Spleen (tissue), 11 donors: ENCODE measurements around the gene SEMA3B. TPM values are rescaled to one million over a fixed set of nuclear protein-coding genes. Genes with fewer than 3 reads are reported as not detected.

Experiments
- DNase-seq: peaks from one replicate; pipeline ENCODE4 v3.0.0-alpha.2; 2020
- H3K27ac ChIP-seq, 8 donors: fragments of 200-600 bp; sonication (generic) in 7 of 8; 1 replicate in 4 of 8; 2 replicates in 4 of 8; pipeline versions ENCODE4 v1.5.0 to v1.8.0; 2016 to 2021; ENCODE audit warnings: inconsistent platforms in 4 of 8, mild to moderate bottlenecking in 4 of 8, moderate library complexity in 1 of 8
- H3K27me3 ChIP-seq, 7 donors: fragments of 200-600 bp; sonication (generic) in 6 of 7; replicated peaks in 1 of 7; 1 replicate in 4 of 7; 2 replicates in 3 of 7; pipeline versions ENCODE4 v1.5.0 to v1.8.0; 2016 to 2021; ENCODE audit warnings: inconsistent platforms in 3 of 7, mild to moderate bottlenecking in 1 of 7
- H3K36me3 ChIP-seq, 6 donors: fragments of 200-600 bp; sonication (generic) in 5 of 6; 1 replicate in 4 of 6; 2 replicates in 2 of 6; pipeline versions ENCODE4 v1.5.0 to v1.8.0; 2016 to 2021; ENCODE audit warnings: inconsistent platforms in 2 of 6
- H3K4me1 ChIP-seq, 6 donors: fragments of 200-600 bp; sonication (generic) in 5 of 6; 1 replicate in 3 of 6; 2 replicates in 3 of 6; pipeline versions ENCODE4 v1.5.0 to v1.8.0; 2016 to 2021; ENCODE audit warnings: inconsistent platforms in 3 of 6
- H3K4me3 ChIP-seq, 8 donors: fragments of 200-600 bp; sonication (generic) in 7 of 8; 1 replicate in 4 of 8; 2 replicates in 4 of 8; pipeline versions ENCODE4 v1.5.0 to v1.8.0; 2016 to 2021; ENCODE audit warnings: inconsistent platforms in 4 of 8, mild to moderate bottlenecking in 4 of 8, moderate library complexity in 2 of 8
- H3K9me3 ChIP-seq, 8 donors: fragments of 200-600 bp; sonication (generic) in 7 of 8; 1 replicate in 4 of 8; 2 replicates in 4 of 8; pipeline versions ENCODE4 v1.5.0 to v1.8.0; 2016 to 2021; ENCODE audit warnings: inconsistent platforms in 4 of 8
- CTCF ChIP-seq, 11 experiments: fragments of 200-600 bp in 7 of 11; fragments of 450-650 bp in 4 of 11; sonication (generic) in 4 of 11; IDR thresholded peaks in 8 of 11; conservative IDR thresholded peaks in 3 of 11; 1 replicate in 7 of 11; 2 replicates in 4 of 11; pipeline versions ENCODE4 v1.4.0 to v1.8.0; 2016 to 2021; ENCODE audit warnings: antibody characterized with exemption in 11 of 11, inconsistent platforms in 4 of 11, mild to moderate bottlenecking in 1 of 11
- POLR2A ChIP-seq, 3 donors: fragments of 450-650 bp; IDR thresholded peaks; one replicate each; pipeline ENCODE4 v1.5.1; 2017; ENCODE audit warnings: antibody characterized with exemption in 3 of 3, mild to moderate bottlenecking in 1 of 3
- POLR2AphosphoS5 ChIP-seq, 3 donors: sonication (generic); formaldehyde crosslinking; IDR thresholded peaks; one replicate each; pipeline ENCODE4 v1.5.1; 2017; ENCODE audit warnings: antibody characterized with exemption in 3 of 3
- WGBS, 5 donors: extraction: QIAGEN DNeasy Blood & Tissue Kit in 3 of 5; methylation state at CpG; one replicate each; pipeline versions ENCODE4 v1.1.5 to v1.1.7; 2013 to 2018; 5-methylcytosine and 5-hydroxymethylcytosine counted together
- intact Hi-C: fragments of 100-400 bp; cut with DNase I; formaldehyde crosslinking; loops from one replicate; pipeline ENCODE4 v1.15.0; 2023; ENCODE audit warnings: low total_unique reads
- polyA plus RNA-seq, 3 donors: library from polyadenylated mRNA; stranded (reverse); fragments of 200-250 nt; gene quantifications; one replicate each; pipeline ENCODE4 v1.2.1, GENCODE V29; 2013
- total RNA-seq, 7 donors: library from RNA; depleted of rRNA in 3 of 7; stranded (reverse); fragments of >200 nt in 3 of 7; fragmentation: NEBNext Ultra II Directional in 4 of 7; extraction: Animal tissue kit (Norgen Biotek cat#: 25700) in 4 of 7; gene quantifications; one replicate each; pipeline versions ENCODE4 v1.1.0 to v1.2.1, GENCODE V29; 2016 to 2021
- donor health status: healthy with polysubstance abuse.
- donor health status: DM: no; HTN: no; CAD: no; lungs with moderate emphysema.
- donor health status: DM: no; HTN: no; CAD: no.
- donor health status: Bipolar disorder and iron deficiency.
- donor health status: healthy.
- donor health status: DM: no; HTN: no; CAD: no.
- donor health status: DM: yes; HTN: yes; CAD: no.

Gene SEMA3B
- total and polyA plus RNA-seq, 10 donors = 2.2 to 14.5 (median 4.0) TPM

GRCh38 chr3:50296721-50297383 is 27.9 kb downstream of the SEMA3B start:
- intact Hi-C loops = no loop called here
- 90 to 97% (median 95%) methylated on average over 5 to 18 of the region's 18 CpGs for WGBS, 5 donors

GRCh38 chr3:50297384-50297775 is 28.4 kb downstream of the SEMA3B start:
- Histone ChIP-seq H3K4me3 (peak overlapping the region in 1 of 8 donors; percentile 90), H3K4me1 (peaks cover 23 to 61% (median 44%) of the 10 kb centered on the region in 6 donors), H3K9me3 (no peaks in the 10 kb centered on the region), H3K36me3 (peaks cover 0 to 10% (median 0%) of the 10 kb centered on the region in 6 donors), H3K27ac (peak overlapping the region in 4 of 8 donors; percentile 90 to 98 (median 96)), H3K27me3 (no peaks in the 10 kb centered on the region)
- peak; percentile 81 for DNase-seq
- intact Hi-C loops = no loop called here
- TF ChIP-seq POLR2A (IDR thresholded peaks at IDR 0.05) = no peak
- TF ChIP-seq CTCF (IDR thresholded peaks at IDR 0.05 in 8 of 11, conservative IDR thresholded peaks at IDR 0.05 in 3 of 11) = no peak
- TF ChIP-seq POLR2AphosphoS5 (IDR thresholded peaks at IDR 0.05) = no peak
- 80 to 93% (median 85%) methylated on average over 1 to 2 of the region's 2 CpGs; no CpG with 5 or more reads in 1 of the 5 donors for WGBS, 5 donors

More at GRCh38 chr3:50296721-50297383, 27.9 kb downstream of the SEMA3B start:
- H3K4me3 ChIP-seq = no peak overlapping the region
- H3K27ac ChIP-seq = peak overlapping the region in 2 of 8 donors; percentile 96 to 98
- no peak for TF ChIP-seq POLR2A (IDR thresholded peaks at IDR 0.05)
- no peak for TF ChIP-seq CTCF (IDR thresholded peaks at IDR 0.05 in 8 of 11, conservative IDR thresholded peaks at IDR 0.05 in 3 of 11)
- TF ChIP-seq POLR2AphosphoS5 (IDR thresholded peaks at IDR 0.05) = peak in 1 of 3 donors; percentile 55
- no peaks in the 10 kb centered on the region for H3K9me3 ChIP-seq
- no peak for DNase-seq
- peaks cover 0 to 10% (median 0%) of the 10 kb centered on the region in 6 donors for H3K36me3 ChIP-seq
- H3K27me3 ChIP-seq = no peaks in the 10 kb centered on the region
- H3K4me1 ChIP-seq = peaks cover 23 to 60% (median 45%) of the 10 kb centered on the region in 6 donors

GRCh38 chr3:50297896-50298725 is 29.2 kb downstream of the SEMA3B start:
- WGBS, 5 donors = 22 to 42% (median 32%) methylated on average over 9 of the region's 9 CpGs
- no peak for TF ChIP-seq CTCF (IDR thresholded peaks at IDR 0.05 in 8 of 11, conservative IDR thresholded peaks at IDR 0.05 in 3 of 11)
- no peak for TF ChIP-seq POLR2A (IDR thresholded peaks at IDR 0.05)
- no peak for TF ChIP-seq POLR2AphosphoS5 (IDR thresholded peaks at IDR 0.05)
- peaks cover 19 to 60% (median 41%) of the 10 kb centered on the region in 6 donors for H3K4me1 ChIP-seq
- peak overlapping the region; percentile 84 to 98 (median 94) for H3K27ac ChIP-seq
- H3K27me3 ChIP-seq = no peaks in the 10 kb centered on the region
- peak overlapping the region; percentile 47 to 90 (median 60) for H3K4me3 ChIP-seq
- peak; percentile 87 for DNase-seq
- intact Hi-C loops = no loop called here
- no peaks in the 10 kb centered on the region for H3K9me3 ChIP-seq
- peaks cover 0 to 10% (median 0%) of the 10 kb centered on the region in 6 donors for H3K36me3 ChIP-seq
